Measurements from ENCODE around the gene ZNF557.

ZNF557 gene

GRCh38 chr19:7130043-7130442 is 60.5 kb downstream of the ZNF557 start:
- H3K27ac Mint-ChIP-seq: no peak overlapping the region
- DNase-seq: no peak
- peaks cover 11% of the 10 kb centered on the region for H3K36me3 Mint-ChIP-seq (ENCODE audit: low read depth)
- peaks cover 13% of the 10 kb centered on the region for H3K9me3 Mint-ChIP-seq
- H3K27me3 Mint-ChIP-seq: no peaks in the 10 kb centered on the region
- no peaks in the 10 kb centered on the region for H3K4me1 Mint-ChIP-seq (ENCODE audit: low read depth)
- H3K4me3 Mint-ChIP-seq: no peak overlapping the region

GRCh38 chr19:7132054-7132453 is 62.6 kb downstream of the ZNF557 start:
- H3K9me3 Mint-ChIP-seq: peaks cover 4% of the 10 kb centered on the region
- no peak overlapping the region for H3K4me3 Mint-ChIP-seq
- H3K27ac Mint-ChIP-seq: no peak overlapping the region
- H3K4me1 Mint-ChIP-seq (ENCODE audit: low read depth): no peaks in the 10 kb centered on the region
- H3K27me3 Mint-ChIP-seq: no peaks in the 10 kb centered on the region
- DNase-seq: no peak
- no peaks in the 10 kb centered on the region for H3K36me3 Mint-ChIP-seq (ENCODE audit: low read depth)

GRCh38 chr19:7137120-7137519 is 67.6 kb downstream of the ZNF557 start:
- no peaks in the 10 kb centered on the region for H3K9me3 Mint-ChIP-seq
- H3K27me3 Mint-ChIP-seq: no peaks in the 10 kb centered on the region
- no peak overlapping the region for H3K4me3 Mint-ChIP-seq
- no peaks in the 10 kb centered on the region for H3K36me3 Mint-ChIP-seq (ENCODE audit: low read depth)
- DNase-seq: no peak
- H3K4me1 Mint-ChIP-seq (ENCODE audit: low read depth): no peaks in the 10 kb centered on the region
- H3K27ac Mint-ChIP-seq: no peak overlapping the region

Data from activated T-cell treated with anti-CD3 and anti-CD28 coated beads, Interleukin-2, amount 50 U/mL, for 24 hours (primary cell).